ENCODE results near the gene TTC5. TPM values are rescaled to one million over a fixed set of nuclear protein-coding genes. Genes with fewer than 3 reads are reported as not detected.

The TTC5 gene
- polyA plus RNA-seq, 3 donors: 6.2 to 18.4 (median 17.3) TPM

GRCh38 chr14:20328705-20329104 lies 23.0 kb upstream of the TTC5 start:
- Mint-ChIP-seq H3K9me3 (no peaks in the 10 kb centered on the region), H3K4me1 (peaks cover 29% of the 10 kb centered on the region)
- no CpG with 5 or more reads among the region's 2 CpGs for WGBS (ENCODE audit: insufficient coverage)

More at GRCh38 chr14:20328705-20329104, 23.0 kb upstream of the TTC5 start:
- Histone ChIP-seq H2AFZ (ENCODE audit: insufficient read depth, low read depth, low read length, poor library complexity, severe bottlenecking) (no peak overlapping the region), H3K79me2 (ENCODE audit: insufficient read depth, low read length) (peaks cover 36% of the 10 kb centered on the region), H3K4me2 (replicated peaks; ENCODE audit: extremely low read depth, low read length, poor library complexity, severe bottlenecking) (no peak overlapping the region), H3K4me1 (ENCODE audit: control insufficient read depth in 1 of 2, insufficient read depth in 2 of 2, low read length in 2 of 2) (peaks cover 12 to 15% of the 10 kb centered on the region in 2 donors), H3K9ac (ENCODE audit: insufficient read depth, low read length, poor library complexity, severe bottlenecking) (no peak overlapping the region), H3K27me3 (ENCODE audit: control insufficient read depth in 2 of 2, insufficient read depth in 2 of 2, low read length in 2 of 2) (no peaks in the 10 kb centered on the region), H3K9me3 (replicated peaks in 1 of 2; ENCODE audit: control insufficient read depth in 1 of 2, insufficient read depth in 1 of 2, low read length in 2 of 2) (no peaks in the 10 kb centered on the region), H3K27ac (ENCODE audit: low read depth in 1 of 2, low read length in 2 of 2) (no peak overlapping the region), H4K20me1 (ENCODE audit: insufficient read depth, low read length) (no peaks in the 10 kb centered on the region), H3K4me3 (replicated peaks in 1 of 3; ENCODE audit: low read depth in 2 of 3, low read length in 3 of 3) (no peak overlapping the region), H3K36me3 (replicated peaks in 1 of 2; ENCODE audit: control insufficient read depth in 1 of 2, insufficient read depth in 2 of 2, low read length in 2 of 2) (peaks cover 12 to 33% of the 10 kb centered on the region in 2 donors)
- peaks cover 12 to 15% of the 10 kb centered on the region in 2 donors for H3K36me3 Mint-ChIP-seq
- intact Hi-C loops (cut with micrococcal nuclease): loop anchor here in 1 of 2 donors (2.0 to 5.0 kb wide), 2 partner anchors 14 to 359 kb away; partner anchors contain the start of genes ANG and PARP2
- DNase-seq: no peak
- H3K27me3 Mint-ChIP-seq (ENCODE audit: low read depth in 3 of 3): no peaks in the 10 kb centered on the region
- no peak overlapping the region for H3K4me3 Mint-ChIP-seq
- no peak for TF ChIP-seq CTCF (IDR thresholded peaks at IDR 0.05)
- no peak overlapping the region for H3K27ac Mint-ChIP-seq
